IgD-negative memory B cell (primary cell): Measurements from ENCODE around the gene LYRM7. TPM values are rescaled to one million over a fixed set of nuclear protein-coding genes. Genes with fewer than 3 reads are reported as not detected.

Experiments used
- H3K27ac Mint-ChIP-seq, 3 donors: one replicate each; pipeline ENCODE4 v1.8.0; 2020 to 2022; ENCODE audit warnings: mild to moderate bottlenecking in 3 of 3, mixed read lengths in 3 of 3, moderate library complexity in 1 of 3
- H3K27me3 Mint-ChIP-seq: one replicate; pipeline ENCODE4 v1.8.0; 2021; ENCODE audit warnings: mixed read lengths
- H3K36me3 Mint-ChIP-seq: one replicate; pipeline ENCODE4 v1.8.0; 2020; ENCODE audit warnings: mild to moderate bottlenecking, mixed read lengths
- H3K4me1 Mint-ChIP-seq, 3 donors: one replicate each; pipeline ENCODE4 v1.8.0; 2020 to 2022; ENCODE audit warnings: mixed read lengths in 3 of 3, mild to moderate bottlenecking in 1 of 3
- H3K4me3 Mint-ChIP-seq, 4 donors: one replicate each; pipeline ENCODE4 v1.8.0; 2020 to 2022; ENCODE audit warnings: mild to moderate bottlenecking in 4 of 4, mixed read lengths in 4 of 4, moderate library complexity in 3 of 4
- H3K9me3 Mint-ChIP-seq, 3 donors: one replicate each; pipeline ENCODE4 v1.8.0; 2020 to 2021; ENCODE audit warnings: mixed read lengths in 3 of 3, mild to moderate bottlenecking in 1 of 3
- polyA plus RNA-seq: library from polyadenylated mRNA; unstranded; fragments of 300-500 nt; fragmentation: Illumina TruSeq; gene quantifications from one replicate; pipeline ENCODE4 v1.2.3, GENCODE V29; 2021

The LYRM7 gene
- polyA plus RNA-seq, 1 donor from 2014 or later: 11.3 TPM

DNA sequence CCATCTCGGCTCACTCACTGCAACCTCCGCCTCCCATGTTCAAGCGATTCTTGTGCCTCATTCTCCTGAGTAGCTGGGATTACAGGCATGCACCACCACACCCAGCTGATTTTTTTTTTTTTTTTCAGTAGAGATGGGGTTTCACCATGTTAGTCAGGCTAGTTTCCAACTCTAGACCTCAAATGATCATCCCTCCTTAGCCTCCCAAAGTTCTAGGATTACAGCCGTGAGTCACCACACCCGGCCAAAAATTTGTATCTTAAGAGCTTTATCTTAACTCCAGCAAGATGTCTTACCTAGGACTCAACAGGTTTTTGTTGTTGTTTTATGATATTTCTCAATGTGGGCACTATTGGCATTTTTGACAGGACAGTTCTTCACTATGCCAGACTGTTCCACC lies 27.9 kb downstream of the LYRM7 start:
- peaks cover 0 to 7% (median 2%) of the 10 kb centered on the region in 3 donors for H3K4me1 Mint-ChIP-seq
- peaks cover 2% of the 10 kb centered on the region for H3K36me3 Mint-ChIP-seq
- no peaks in the 10 kb centered on the region for H3K27me3 Mint-ChIP-seq
- no peak overlapping the region for H3K27ac Mint-ChIP-seq
- H3K4me3 Mint-ChIP-seq: no peak overlapping the region
- no peaks in the 10 kb centered on the region for H3K9me3 Mint-ChIP-seq

DNA sequence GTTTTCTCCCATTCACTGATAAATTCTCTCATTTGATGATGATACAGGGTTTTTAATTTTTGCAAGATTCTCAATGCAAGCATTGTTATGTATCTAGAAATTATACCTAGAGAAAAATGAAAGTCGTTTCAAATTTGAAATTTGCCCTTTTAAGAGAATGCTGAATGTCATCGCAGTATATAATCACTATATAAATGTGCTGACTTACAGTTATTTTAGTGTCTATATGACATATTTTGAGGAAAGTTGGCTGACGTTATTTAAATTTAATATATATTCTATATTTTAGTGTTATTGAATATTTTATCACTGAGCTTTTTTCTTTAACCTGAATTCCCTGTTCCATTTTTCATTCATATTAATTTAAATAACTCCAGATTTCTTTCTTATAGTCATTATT lies 29.8 kb downstream of the LYRM7 start:
- Mint-ChIP-seq H3K27ac (no peak overlapping the region), H3K36me3 (peaks cover 2% of the 10 kb centered on the region), H3K4me1 (peaks cover 0 to 7% (median 2%) of the 10 kb centered on the region in 3 donors), H3K4me3 (no peak overlapping the region), H3K9me3 (peaks cover 0 to under 1% (median 0%) of the 10 kb centered on the region in 3 donors), H3K27me3 (no peaks in the 10 kb centered on the region)

DNA sequence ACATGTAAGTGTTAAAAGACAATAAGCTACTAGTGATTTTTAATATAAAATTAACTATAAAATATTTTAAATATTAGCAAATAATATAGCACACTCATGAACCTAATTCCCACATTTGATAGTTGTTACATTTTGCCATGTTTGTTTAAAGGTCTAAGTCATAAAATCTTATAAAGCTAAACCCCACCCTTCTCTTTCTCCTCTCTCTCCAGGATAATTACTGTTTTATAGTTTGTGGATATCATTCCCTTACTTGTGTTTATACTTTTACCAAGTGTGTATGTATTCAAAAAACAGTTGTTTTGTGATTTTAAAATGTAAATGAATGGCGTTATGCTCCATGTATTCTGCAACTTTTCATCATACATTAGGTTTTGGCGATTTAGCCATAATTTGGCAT lies 34.2 kb downstream of the LYRM7 start:
- H3K36me3 Mint-ChIP-seq: no peaks in the 10 kb centered on the region
- H3K9me3 Mint-ChIP-seq: peaks cover 0 to 4% (median 0%) of the 10 kb centered on the region in 3 donors
- H3K4me1 Mint-ChIP-seq: peaks cover 10 to 14% (median 11%) of the 10 kb centered on the region in 3 donors
- no peaks in the 10 kb centered on the region for H3K27me3 Mint-ChIP-seq
- no peak overlapping the region for H3K27ac Mint-ChIP-seq
- no peak overlapping the region for H3K4me3 Mint-ChIP-seq

DNA sequence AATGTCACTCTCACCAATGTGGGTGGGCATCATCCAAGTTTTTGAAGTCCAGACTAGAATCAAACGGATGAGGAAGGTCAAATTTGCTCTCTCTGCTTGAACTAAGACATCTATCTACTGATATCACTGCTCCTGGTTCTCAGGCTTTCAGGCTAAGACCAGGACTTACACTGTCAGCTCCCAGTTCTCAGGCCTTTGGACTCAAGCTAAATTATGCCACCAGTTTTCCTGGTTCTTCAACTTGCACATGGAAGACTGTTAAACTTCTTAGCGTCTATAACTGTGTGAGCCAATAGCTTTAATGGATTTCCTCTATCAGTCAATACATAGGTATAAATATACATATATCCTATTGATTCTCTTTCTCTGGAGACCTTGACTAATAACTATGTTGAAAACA lies 35.3 kb downstream of the LYRM7 start:
- Mint-ChIP-seq H3K27me3 (no peaks in the 10 kb centered on the region), H3K4me3 (no peak overlapping the region), H3K36me3 (no peaks in the 10 kb centered on the region), H3K27ac (peak overlapping the region in 2 of 3 donors; percentile 0 to 11), H3K9me3 (peaks cover 0 to 4% (median 0%) of the 10 kb centered on the region in 3 donors), H3K4me1 (peaks cover 10 to 23% (median 20%) of the 10 kb centered on the region in 3 donors)

DNA sequence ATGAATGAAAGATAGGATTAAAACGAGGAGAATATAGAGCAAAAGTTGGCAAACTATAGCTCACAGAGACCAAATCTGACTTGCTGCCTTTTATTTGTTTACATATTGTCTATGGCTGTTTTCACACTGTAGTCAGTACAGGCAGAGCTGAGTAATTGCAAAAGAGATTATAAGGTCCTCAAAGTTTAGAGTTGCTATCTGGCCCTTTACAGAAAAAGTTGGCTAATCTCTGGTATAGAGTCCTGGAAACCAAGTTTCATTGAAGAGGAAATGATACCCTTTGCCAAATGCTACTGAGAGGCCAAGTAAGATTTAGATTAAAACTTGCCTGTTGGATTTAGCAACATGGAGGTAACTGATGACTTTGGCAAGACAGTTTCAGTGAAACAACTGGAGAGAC lies 36.0 kb downstream of the LYRM7 start:
- peaks cover 10 to 30% (median 23%) of the 10 kb centered on the region in 3 donors for H3K4me1 Mint-ChIP-seq
- H3K27me3 Mint-ChIP-seq: no peaks in the 10 kb centered on the region
- H3K27ac Mint-ChIP-seq: peak overlapping the region in 2 of 3 donors; percentile 0 to 11

DNA sequence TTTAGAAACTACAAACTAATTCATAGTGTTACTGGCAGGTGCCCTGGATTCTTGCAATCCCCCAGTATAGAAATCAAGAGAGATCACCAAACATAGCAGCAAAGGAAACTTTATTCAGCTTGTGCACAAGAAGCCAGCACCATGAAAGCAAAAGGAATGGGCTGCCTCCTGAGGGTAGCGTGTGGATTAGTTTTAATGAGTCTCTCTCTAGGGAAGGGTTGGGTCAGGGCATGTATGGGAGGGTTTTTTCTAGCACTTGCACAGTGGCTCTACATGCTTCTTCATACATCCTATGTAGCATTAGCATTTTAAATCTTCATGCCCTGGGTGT lies 38.4 kb downstream of the LYRM7 start:
- Mint-ChIP-seq H3K27ac (peak overlapping the region; percentile 89 to 98 (median 96)), H3K4me3 (peak overlapping the region; percentile 83 to 93 (median 86)), H3K36me3 (peaks cover 2% of the 10 kb centered on the region), H3K9me3 (peaks cover 0 to 4% (median 0%) of the 10 kb centered on the region in 3 donors), H3K27me3 (no peaks in the 10 kb centered on the region), H3K4me1 (peaks cover 17 to 39% (median 33%) of the 10 kb centered on the region in 3 donors)

More for the DNA sequence above, 36.0 kb downstream of the LYRM7 start:
- Mint-ChIP-seq H3K36me3 (no peaks in the 10 kb centered on the region), H3K9me3 (peaks cover 0 to 4% (median 0%) of the 10 kb centered on the region in 3 donors), H3K4me3 (no peak overlapping the region)

DNA sequence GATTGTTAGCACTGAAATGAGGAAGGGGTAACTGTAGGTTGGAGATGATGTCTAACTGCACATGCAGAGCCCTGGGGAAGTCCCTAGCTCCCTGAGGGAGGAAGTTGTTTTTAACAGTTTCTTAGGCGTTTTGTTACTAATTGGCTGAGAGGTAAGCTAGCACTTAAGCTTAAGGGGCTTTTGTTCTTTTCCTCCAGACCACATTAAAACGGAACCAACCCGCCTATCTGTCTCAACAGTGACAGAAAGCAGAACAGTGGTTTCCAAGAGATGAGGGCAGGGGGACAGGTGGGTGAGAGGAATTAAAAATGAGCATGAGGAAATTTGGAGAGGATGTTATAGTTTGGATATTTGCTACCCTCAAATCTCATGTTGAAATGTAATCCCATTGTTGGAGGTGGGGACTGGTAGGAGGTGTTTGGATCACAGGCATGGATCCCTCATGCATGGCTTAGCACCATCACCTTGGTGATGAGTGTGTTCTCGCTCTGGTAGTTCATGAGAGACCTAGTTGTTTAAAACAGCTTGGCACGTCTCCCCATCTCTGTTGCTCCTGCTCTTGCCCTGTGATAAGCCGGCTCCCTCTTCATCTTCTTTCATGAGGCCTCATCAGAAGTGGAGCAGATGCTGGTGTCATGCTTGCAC lies 38.9 kb downstream of the LYRM7 start:
- H3K27me3 Mint-ChIP-seq: no peaks in the 10 kb centered on the region
- H3K4me3 Mint-ChIP-seq: peak overlapping the region; percentile 83 to 93 (median 86)
- peaks cover 0 to 4% (median 0%) of the 10 kb centered on the region in 3 donors for H3K9me3 Mint-ChIP-seq
- peaks cover 17 to 39% (median 38%) of the 10 kb centered on the region in 3 donors for H3K4me1 Mint-ChIP-seq
- peaks cover 2% of the 10 kb centered on the region for H3K36me3 Mint-ChIP-seq
- H3K27ac Mint-ChIP-seq: peak overlapping the region; percentile 89 to 98 (median 96)

DNA sequence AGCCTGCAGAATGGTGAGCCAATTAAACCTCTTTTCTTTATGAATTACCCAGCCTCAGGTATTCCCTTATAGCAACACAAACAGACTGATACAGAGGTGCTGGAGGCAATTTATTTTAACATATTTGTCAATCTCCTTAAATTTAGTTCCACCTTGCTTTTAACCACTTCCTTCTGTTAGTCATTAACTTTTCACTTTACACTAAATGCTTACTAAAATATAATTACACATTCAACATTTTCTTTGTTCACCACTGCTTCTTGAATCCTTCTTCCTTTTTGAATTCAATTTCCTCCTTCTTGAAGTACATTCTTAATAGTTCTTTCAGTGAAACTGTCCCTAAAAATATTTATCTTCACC lies 39.4 kb downstream of the LYRM7 start:
- Mint-ChIP-seq H3K27ac (peak overlapping the region; percentile 89 to 98 (median 96)), H3K36me3 (peaks cover 2% of the 10 kb centered on the region), H3K4me1 (peaks cover 17 to 41% (median 39%) of the 10 kb centered on the region in 3 donors), H3K4me3 (peak overlapping the region; percentile 83 to 93 (median 86)), H3K27me3 (no peaks in the 10 kb centered on the region), H3K9me3 (peaks cover 0 to 4% (median 0%) of the 10 kb centered on the region in 3 donors)

DNA sequence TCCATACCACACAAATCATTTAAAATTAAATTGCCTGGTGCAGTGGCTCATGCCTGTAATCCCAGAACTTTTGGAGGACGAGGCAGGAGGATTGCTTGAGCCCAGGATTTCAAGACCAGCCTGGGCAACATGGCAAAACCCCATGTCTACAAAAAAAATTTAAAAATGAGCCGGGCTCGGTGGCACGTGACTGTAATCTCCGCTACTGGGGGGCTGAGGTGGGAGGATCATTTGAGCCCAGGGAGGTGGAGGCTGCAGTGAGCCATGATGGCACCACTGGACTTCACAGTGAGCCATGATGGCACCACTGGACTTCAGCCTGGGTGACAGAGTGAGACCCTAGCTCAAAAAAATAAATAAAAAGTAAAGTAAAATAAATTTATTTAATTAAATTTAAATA lies 40.9 kb downstream of the LYRM7 start:
- H3K27me3 Mint-ChIP-seq: no peaks in the 10 kb centered on the region
- peak overlapping the region; percentile 83 to 93 (median 88) for H3K4me3 Mint-ChIP-seq
- H3K4me1 Mint-ChIP-seq: peaks cover 17 to 48% (median 40%) of the 10 kb centered on the region in 3 donors
- no peaks in the 10 kb centered on the region for H3K9me3 Mint-ChIP-seq
- H3K27ac Mint-ChIP-seq: peak overlapping the region; percentile 76 to 96 (median 89)
- peaks cover 2% of the 10 kb centered on the region for H3K36me3 Mint-ChIP-seq

DNA sequence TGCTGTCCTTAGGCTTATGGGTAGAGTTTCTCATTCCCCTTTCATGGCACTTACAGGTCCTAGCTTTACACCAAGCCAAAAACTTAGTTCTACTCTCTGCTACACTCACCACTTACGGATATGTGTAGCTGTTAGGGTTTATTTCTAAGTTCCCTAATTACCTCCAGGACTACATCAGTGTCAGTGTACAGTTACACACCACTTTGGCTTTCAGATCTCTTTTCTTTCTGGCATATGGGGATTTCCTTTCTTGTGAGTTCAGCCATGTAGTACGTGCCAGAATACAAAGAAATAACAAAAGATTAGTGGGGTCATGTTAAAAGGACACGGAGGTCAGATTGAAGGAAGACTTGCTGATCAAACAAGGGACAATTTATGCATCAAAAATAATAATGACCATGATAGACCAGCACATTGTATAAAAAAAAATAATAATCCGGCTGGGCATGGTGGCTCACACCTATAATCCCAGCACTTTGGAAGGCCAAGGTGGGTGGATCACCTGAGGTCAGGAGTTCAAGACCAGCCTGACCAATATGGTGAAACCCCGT lies 41.8 kb downstream of the LYRM7 start:
- H3K4me1 Mint-ChIP-seq: peaks cover 22 to 47% (median 39%) of the 10 kb centered on the region in 3 donors
- peak overlapping the region; percentile 85 to 97 (median 96) for H3K27ac Mint-ChIP-seq
- peaks cover 2% of the 10 kb centered on the region for H3K36me3 Mint-ChIP-seq
- peak overlapping the region; percentile 78 to 93 (median 88) for H3K4me3 Mint-ChIP-seq
- no peaks in the 10 kb centered on the region for H3K9me3 Mint-ChIP-seq
- no peaks in the 10 kb centered on the region for H3K27me3 Mint-ChIP-seq

DNA sequence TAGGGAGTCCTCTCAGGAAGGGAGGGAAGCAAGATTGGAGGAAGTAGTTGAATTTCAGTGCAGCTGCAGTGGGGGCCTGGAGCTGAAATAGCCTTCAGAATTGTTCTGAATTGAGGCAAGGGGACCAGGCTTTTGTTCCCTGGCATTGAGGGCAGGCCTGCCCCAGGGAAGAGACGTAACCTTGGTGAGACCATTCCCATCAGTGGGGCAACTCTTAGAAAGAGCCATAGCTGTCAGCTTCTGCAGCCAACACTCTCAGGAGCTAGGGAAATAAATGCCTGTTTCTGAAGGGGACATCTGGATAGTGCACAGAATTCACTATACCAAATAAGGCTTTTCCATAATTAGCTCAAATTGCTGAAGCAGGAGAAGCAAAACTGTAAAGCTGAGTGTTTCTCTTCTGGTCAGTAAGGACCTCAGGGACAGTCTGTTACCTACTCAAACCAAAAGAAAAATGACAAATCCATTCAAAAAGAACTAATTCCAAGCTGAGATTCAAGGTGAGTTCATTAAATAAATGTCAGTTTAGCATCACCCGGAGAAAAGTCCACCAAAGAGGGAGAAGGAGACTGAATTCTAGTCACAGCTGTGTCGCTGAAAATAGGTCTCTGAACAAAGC lies 44.0 kb downstream of the LYRM7 start:
- no peaks in the 10 kb centered on the region for H3K9me3 Mint-ChIP-seq
- peaks cover 2% of the 10 kb centered on the region for H3K36me3 Mint-ChIP-seq
- H3K27ac Mint-ChIP-seq: peak overlapping the region in 1 of 3 donors; percentile 54
- H3K4me3 Mint-ChIP-seq: peak overlapping the region in 1 of 4 donors; percentile 10
- H3K4me1 Mint-ChIP-seq: peaks cover 23 to 52% (median 44%) of the 10 kb centered on the region in 3 donors
- H3K27me3 Mint-ChIP-seq: no peaks in the 10 kb centered on the region

DNA sequence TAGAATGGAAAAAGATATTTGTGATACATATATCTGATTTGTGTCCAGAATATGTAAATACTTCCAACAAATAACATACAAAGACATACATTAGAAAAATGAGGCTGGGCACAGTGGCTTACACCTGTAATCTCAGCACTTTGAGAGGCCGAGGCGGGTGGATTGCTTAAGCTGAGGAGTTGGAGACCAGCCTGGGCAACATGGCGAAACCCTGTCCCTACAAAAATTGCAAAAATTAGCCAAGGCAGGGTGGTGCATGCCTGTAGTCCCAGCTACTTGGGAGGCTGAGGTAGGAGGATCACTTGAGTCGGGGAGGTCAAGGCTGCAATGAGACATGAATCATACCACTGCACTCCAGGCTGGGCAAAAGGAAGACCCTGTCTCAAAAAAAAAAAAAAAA lies 47.0 kb downstream of the LYRM7 start:
- H3K4me1 Mint-ChIP-seq: peaks cover 22 to 46% (median 27%) of the 10 kb centered on the region in 3 donors
- H3K36me3 Mint-ChIP-seq: peaks cover 2% of the 10 kb centered on the region
- no peaks in the 10 kb centered on the region for H3K9me3 Mint-ChIP-seq
- H3K27me3 Mint-ChIP-seq: peaks cover 1% of the 10 kb centered on the region
- peak overlapping the region in 1 of 4 donors; percentile 60 for H3K4me3 Mint-ChIP-seq
- H3K27ac Mint-ChIP-seq: peak overlapping the region in 1 of 3 donors; percentile 91

DNA sequence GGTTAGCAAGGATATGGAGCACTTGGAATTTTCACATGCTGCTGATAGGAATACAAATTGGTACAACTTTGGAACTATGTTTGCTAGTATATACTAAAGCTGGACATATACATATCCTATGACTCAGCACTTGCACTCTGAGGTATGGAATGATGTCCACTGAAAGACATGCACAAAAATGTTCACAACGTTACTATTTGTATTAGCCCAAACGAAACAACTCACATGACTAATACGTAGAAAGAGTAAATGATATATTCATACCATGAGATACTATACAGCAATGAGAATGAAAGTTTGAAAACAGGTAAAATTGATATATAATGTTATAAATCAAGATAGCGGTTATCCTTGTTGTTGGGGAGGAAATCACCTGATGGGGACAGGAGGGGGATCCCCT lies 47.6 kb downstream of the LYRM7 start:
- Mint-ChIP-seq H3K27ac (peak overlapping the region in 1 of 3 donors; percentile 91), H3K36me3 (peaks cover 2% of the 10 kb centered on the region), H3K9me3 (no peaks in the 10 kb centered on the region), H3K27me3 (peaks cover 3% of the 10 kb centered on the region), H3K4me3 (peak overlapping the region in 1 of 4 donors; percentile 41), H3K4me1 (peaks cover 22 to 48% (median 27%) of the 10 kb centered on the region in 3 donors)

DNA sequence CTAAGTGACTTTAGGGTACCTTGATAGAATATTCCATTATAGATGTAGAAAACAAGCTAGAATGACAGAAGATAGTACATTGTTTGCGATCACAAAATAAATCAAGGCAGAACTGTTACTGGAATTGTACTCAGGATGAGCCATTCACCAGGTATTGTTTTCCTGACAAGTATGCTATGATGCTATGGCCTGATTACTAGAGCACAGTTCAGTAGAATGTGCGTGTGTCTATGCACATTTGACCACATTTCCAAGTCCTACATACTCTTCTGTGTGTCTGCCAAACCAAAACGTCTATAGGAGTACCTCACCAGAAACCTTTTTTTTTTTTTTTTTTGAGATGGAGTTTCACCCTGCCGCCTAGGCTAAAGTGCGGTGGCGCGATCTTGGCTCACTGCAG lies 49.8 kb downstream of the LYRM7 start:
- Mint-ChIP-seq H3K27me3 (peaks cover 3% of the 10 kb centered on the region), H3K27ac (peak overlapping the region in 1 of 3 donors; percentile 9), H3K9me3 (no peaks in the 10 kb centered on the region), H3K4me1 (peaks cover 22 to 32% (median 22%) of the 10 kb centered on the region in 3 donors), H3K36me3 (no peaks in the 10 kb centered on the region), H3K4me3 (no peak overlapping the region)

DNA sequence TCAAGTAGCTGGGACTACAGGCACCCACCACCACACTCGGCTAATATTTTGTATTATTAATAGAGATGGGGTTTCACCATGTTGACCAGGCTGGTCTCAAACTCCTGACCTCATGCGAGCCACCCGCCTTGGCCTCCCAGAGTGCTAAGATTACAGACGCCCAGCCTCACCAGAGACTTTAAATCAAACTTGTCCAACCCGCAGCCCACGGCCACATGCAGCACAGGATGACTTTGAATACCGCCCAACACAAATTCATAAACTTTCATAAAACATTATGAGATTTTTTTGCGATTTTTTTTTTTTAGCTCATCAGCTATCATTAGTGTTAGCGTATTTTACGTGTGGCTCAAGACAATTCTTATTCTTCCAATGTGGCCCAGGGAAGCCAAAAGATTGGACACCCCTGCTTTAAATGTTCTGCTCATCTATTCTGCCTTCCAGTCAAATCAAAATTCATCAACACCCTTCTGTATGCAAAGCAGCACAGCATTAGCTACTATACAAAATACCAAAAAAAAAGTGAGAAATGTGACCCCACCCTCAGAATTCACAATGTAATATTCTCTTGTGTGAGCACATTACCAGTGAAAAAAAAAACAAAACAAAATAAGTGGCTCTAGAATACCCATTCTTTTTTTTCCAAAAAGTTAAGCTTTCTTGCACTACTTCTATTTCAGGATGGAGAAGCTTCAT lies 50.4 kb downstream of the LYRM7 start:
- Mint-ChIP-seq H3K4me1 (peaks cover 22 to 32% (median 22%) of the 10 kb centered on the region in 3 donors), H3K27ac (no peak overlapping the region), H3K9me3 (no peaks in the 10 kb centered on the region), H3K36me3 (no peaks in the 10 kb centered on the region), H3K4me3 (peak overlapping the region in 2 of 4 donors; percentile 3 to 9), H3K27me3 (peaks cover 3% of the 10 kb centered on the region)
